PFSK-1 (cell line): ENCODE data around the gene RCAN3.

Source experiments
- FOXP2 ChIP-seq: optimal IDR thresholded peaks from 2 replicates; pipeline ENCODE3; 2011; ENCODE audit warnings: borderline replicate concordance, control low read depth, inconsistent platforms; ENCODE audit not compliant: insufficient read depth; ENCODE audit errors: extremely low read length, extremely low read depth
- POLR2AphosphoS5 ChIP-seq: IDR thresholded peaks from 2 replicates; pipeline ENCODE4 v1.6.1; 2012; ENCODE audit warnings: low read depth, mild to moderate bottlenecking, control low read depth, low read length, moderate library complexity
- SIN3A ChIP-seq: IDR thresholded peaks from 2 replicates; pipeline ENCODE4 v1.6.1; 2012; ENCODE audit warnings: mild to moderate bottlenecking, low read length, moderate library complexity, borderline replicate concordance; ENCODE audit not compliant: insufficient read depth
- TAF1 ChIP-seq: IDR thresholded peaks from 2 replicates; pipeline ENCODE4 v1.6.1; 2012; ENCODE audit warnings: low read length, control low read depth, borderline replicate concordance; ENCODE audit not compliant: insufficient read depth
- TF ChIP-seq, protein P1 (sequence below), 2 experiments: IDR thresholded peaks; 2 replicates each; pipeline versions ENCODE4 v1.6.1 to v1.8.0; 2011 to 2012; ENCODE audit warnings: low read depth in 2 of 2, low read length in 2 of 2, control low read depth in 1 of 2, inconsistent platforms in 1 of 2, mild to moderate bottlenecking in 1 of 2, moderate library complexity in 1 of 2; ENCODE audit not compliant: insufficient read depth in 1 of 2

RCAN3 gene

DNA sequence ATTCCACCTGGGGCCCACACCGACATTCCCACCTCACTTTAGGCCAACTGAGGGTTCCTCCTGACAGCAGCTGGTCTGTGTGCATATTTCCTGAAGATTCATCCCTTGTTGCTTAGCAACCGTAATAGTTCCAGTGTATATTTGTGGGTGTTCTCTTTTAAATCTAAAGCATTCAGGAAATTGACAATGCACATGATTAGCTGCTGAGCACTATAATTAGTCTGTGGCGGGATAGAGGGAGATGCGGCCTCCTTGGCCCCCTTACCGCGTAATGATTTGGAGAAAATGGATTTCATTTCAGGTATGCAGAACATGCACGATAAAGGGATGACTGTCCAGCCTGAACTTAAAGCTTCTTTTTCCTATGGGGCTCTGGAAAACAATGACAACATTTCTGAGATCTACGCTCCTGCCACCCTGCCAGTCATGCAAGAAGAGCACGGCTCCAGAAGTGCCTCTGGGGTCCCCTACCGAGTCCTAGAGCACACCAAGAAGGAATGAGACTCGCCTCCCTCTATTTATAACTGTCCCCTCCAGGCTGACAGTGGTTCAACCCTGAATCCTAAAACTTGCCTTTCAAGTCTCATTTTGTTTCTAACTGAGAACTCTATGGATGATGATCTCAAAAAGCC lies 33.8 kb upstream of the RCAN3 start:
- TF ChIP-seq SIN3A: no peak
- TF ChIP-seq FOXP2: no peak
- TF ChIP-seq TAF1: no peak
- no peak for TF ChIP-seq POLR2AphosphoS5
- TF ChIP-seq, protein P1, sequence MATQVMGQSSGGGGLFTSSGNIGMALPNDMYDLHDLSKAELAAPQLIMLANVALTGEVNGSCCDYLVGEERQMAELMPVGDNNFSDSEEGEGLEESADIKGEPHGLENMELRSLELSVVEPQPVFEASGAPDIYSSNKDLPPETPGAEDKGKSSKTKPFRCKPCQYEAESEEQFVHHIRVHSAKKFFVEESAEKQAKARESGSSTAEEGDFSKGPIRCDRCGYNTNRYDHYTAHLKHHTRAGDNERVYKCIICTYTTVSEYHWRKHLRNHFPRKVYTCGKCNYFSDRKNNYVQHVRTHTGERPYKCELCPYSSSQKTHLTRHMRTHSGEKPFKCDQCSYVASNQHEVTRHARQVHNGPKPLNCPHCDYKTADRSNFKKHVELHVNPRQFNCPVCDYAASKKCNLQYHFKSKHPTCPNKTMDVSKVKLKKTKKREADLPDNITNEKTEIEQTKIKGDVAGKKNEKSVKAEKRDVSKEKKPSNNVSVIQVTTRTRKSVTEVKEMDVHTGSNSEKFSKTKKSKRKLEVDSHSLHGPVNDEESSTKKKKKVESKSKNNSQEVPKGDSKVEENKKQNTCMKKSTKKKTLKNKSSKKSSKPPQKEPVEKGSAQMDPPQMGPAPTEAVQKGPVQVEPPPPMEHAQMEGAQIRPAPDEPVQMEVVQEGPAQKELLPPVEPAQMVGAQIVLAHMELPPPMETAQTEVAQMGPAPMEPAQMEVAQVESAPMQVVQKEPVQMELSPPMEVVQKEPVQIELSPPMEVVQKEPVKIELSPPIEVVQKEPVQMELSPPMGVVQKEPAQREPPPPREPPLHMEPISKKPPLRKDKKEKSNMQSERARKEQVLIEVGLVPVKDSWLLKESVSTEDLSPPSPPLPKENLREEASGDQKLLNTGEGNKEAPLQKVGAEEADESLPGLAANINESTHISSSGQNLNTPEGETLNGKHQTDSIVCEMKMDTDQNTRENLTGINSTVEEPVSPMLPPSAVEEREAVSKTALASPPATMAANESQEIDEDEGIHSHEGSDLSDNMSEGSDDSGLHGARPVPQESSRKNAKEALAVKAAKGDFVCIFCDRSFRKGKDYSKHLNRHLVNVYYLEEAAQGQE (IDR thresholded peaks at IDR 0.05; ENCODE audit: insufficient read depth in 1 of 2, low read depth in 2 of 2, low read length in 2 of 2): no peak

DNA sequence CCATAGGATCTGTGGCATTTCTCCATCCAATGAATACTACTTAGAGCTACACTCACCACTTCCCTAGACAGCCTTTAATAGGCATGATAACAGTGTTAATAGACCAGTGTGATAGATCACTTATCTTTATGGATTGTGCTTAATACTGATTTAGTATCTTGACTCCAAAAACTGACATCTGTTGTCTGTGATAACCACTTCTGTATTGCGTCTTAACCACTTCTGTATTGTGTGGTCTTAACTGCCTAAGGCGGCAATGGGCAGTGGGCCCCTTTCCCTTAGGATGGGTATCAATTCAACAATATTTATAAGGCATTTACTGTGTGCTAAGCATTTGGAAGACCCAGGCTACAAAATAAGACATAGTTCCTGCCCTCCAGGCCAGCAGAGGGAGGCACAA lies 32.0 kb upstream of the RCAN3 start:
- TF ChIP-seq FOXP2 (no peak), SIN3A (no peak), TAF1 (no peak), POLR2AphosphoS5 (no peak)
- TF ChIP-seq, protein P1 (IDR thresholded peaks at IDR 0.05; ENCODE audit: insufficient read depth in 1 of 2, low read depth in 2 of 2, low read length in 2 of 2): no peak

DNA sequence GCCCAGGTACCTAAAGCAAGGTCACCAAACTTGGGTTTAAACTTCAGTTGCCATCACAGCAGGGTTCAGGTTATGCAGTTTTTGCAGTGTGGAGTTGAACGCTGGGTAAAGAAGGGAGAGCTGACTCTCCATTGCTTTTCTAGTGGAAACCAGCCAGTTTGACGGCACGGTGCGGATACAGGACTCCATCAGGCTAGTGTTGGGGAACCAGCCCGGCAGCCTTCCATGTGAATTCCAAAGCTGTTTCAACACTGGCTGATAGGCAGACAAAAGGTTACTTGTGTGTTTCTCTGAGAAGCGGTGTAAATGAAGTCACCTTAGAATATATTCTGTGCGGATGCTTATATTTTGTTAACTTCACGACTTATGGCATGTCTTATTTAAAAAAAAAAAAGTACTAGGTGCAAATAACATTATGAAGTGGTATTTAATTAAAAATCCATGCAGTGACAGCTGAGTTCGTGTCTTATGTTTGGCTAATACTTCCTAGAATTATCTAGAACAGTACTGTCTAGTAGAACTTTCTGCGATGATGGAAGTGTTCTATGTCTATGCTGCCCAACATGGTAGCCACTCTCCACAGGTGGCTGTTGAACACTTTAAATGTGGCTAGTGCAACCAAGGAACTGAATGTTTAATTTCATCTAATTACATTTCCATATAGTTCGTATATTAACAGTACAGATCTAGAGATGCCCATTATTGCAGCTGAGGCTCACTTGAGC lies 29.9 kb upstream of the RCAN3 start:
- TF ChIP-seq, protein P1 (IDR thresholded peaks at IDR 0.05; ENCODE audit: insufficient read depth in 1 of 2, low read depth in 2 of 2, low read length in 2 of 2): no peak
- TF ChIP-seq SIN3A (no peak), TAF1 (no peak), FOXP2 (no peak), POLR2AphosphoS5 (no peak)

DNA sequence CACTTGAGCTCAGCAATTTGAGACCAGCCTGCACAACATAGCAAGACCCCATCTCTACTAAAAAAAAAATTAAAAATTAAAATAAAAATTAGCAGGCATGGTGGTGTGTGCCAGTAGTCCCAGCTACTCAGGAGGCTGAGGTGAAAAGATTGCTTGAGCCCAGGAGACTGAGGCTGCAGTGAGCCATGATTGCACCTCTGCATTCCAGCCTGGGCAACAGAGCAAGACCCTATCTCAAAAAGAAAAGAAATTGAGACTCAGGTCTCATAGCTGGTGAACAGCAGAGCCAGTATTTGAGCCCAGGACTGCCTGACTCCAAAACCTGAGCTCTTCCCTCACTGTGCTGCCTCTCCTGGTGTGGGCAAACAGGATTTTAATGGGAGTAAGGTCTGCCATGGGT lies 28.4 kb upstream of the RCAN3 start:
- no peak for TF ChIP-seq POLR2AphosphoS5
- no peak for TF ChIP-seq TAF1
- no peak for TF ChIP-seq SIN3A
- TF ChIP-seq, protein P1 (IDR thresholded peaks at IDR 0.05; ENCODE audit: insufficient read depth in 1 of 2, low read depth in 2 of 2, low read length in 2 of 2): no peak
- TF ChIP-seq FOXP2: no peak
